ENCODE results near the gene AZIN2. TPM values are rescaled to one million over a fixed set of nuclear protein-coding genes. Genes with fewer than 3 reads are reported as not detected.

Gene AZIN2
- total and polyA plus RNA-seq, 2 donors (not counting 3 experiments of a cell fraction or from before 2014, with no cell fraction given): 0.91 to 1.4 TPM

DNA sequence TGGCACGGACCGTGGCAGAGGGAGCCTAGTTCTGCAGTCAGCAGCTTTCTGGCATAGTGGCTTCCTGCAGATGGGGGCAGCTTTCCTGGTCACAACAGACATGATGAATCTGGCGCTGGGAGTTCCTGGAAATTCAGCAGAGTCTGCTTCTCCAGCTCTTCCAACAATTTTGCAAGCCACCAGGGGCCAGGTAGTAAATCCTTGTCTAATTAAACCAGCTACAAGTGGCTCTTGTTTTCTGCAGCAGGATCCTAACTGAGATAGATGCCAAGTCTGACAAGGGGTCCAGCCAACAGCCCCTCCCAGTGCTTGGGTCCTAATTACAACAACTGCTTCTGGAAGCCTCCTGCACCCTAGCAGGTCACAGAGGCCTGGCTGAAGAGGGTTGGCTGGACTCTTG is 65.0 kb downstream of the AZIN2 start:
- ChIA-PET CTCF (interaction anchor here (0.9 to 1.4 kb wide), 2 partner anchors 19 to 149 kb away, joined by 3 to 4 read pairs; no protein-coding TSS in a partner anchor), POLR2A (no interaction called here)
- DNase-seq (ENCODE audit: low read depth, low spot score) (no peak), FAIRE-seq (no peak)
- Histone ChIP-seq H3K36me3 (ENCODE audit: control insufficient read depth in 2 of 2, extremely low read depth in 1 of 2, insufficient read depth in 2 of 2, low read length in 2 of 2) (peaks cover 0 to 35% of the 10 kb centered on the region in 2 experiments), H3K4me1 (ENCODE audit: control insufficient read depth, extremely low read depth, insufficient read depth, low read length) (no peaks in the 10 kb centered on the region), H2AFZ (ENCODE audit: low read depth, low read length) (no peak overlapping the region), H4K20me1 (replicated peaks; ENCODE audit: control insufficient read depth, extremely low read depth, insufficient read depth, low read length) (no peaks in the 10 kb centered on the region), H3K27ac (ENCODE audit: insufficient read depth, low read depth, low read length) (no peak overlapping the region), H3K9ac (replicated peaks; ENCODE audit: extremely low read depth, insufficient read depth, low read length) (no peak overlapping the region), H3K4me3 (replicated peaks in 1 of 3; ENCODE audit: insufficient read depth in 1 of 3, low read depth in 1 of 3, low read length in 3 of 3) (no peak overlapping the region), H3K27me3 (ENCODE audit: control insufficient read depth in 2 of 2, insufficient read depth in 2 of 2, low read length in 2 of 2) (no peaks in the 10 kb centered on the region), H3K4me2 (ENCODE audit: insufficient read depth, low read length) (no peak overlapping the region), H3K9me3 (replicated peaks; ENCODE audit: control insufficient read depth, insufficient read depth, low read length) (no peaks in the 10 kb centered on the region), H3K9me1 (replicated peaks; ENCODE audit: control insufficient read depth, extremely low read depth, insufficient read depth, low read length) (no peaks in the 10 kb centered on the region), H3K79me2 (ENCODE audit: control insufficient read depth, insufficient read depth, low read length) (no peaks in the 10 kb centered on the region)
- TF ChIP-seq POLR2A (IDR thresholded peaks at IDR 0.05; ENCODE audit: low read depth, low read length): no peak
- no peak for TF ChIP-seq POLR2AphosphoS5 (IDR thresholded peaks at IDR 0.05; ENCODE audit: insufficient read depth, low read depth, low read length)
- TF ChIP-seq, protein P1, sequence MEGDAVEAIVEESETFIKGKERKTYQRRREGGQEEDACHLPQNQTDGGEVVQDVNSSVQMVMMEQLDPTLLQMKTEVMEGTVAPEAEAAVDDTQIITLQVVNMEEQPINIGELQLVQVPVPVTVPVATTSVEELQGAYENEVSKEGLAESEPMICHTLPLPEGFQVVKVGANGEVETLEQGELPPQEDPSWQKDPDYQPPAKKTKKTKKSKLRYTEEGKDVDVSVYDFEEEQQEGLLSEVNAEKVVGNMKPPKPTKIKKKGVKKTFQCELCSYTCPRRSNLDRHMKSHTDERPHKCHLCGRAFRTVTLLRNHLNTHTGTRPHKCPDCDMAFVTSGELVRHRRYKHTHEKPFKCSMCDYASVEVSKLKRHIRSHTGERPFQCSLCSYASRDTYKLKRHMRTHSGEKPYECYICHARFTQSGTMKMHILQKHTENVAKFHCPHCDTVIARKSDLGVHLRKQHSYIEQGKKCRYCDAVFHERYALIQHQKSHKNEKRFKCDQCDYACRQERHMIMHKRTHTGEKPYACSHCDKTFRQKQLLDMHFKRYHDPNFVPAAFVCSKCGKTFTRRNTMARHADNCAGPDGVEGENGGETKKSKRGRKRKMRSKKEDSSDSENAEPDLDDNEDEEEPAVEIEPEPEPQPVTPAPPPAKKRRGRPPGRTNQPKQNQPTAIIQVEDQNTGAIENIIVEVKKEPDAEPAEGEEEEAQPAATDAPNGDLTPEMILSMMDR (IDR thresholded peaks at IDR 0.05; ENCODE audit: extremely low read depth in 1 of 2, insufficient read depth in 1 of 2, low read depth in 1 of 2, low read length in 2 of 2): no peak
- intact Hi-C loops (cut with micrococcal nuclease) (no loop called here), dilution Hi-C loops (cut with MboI; ENCODE audit: extremely low pct_ligation_motif_present, low sequenced_read_pairs) (no loop called here)
- no TSS peak for BruUV-seq (replicated peaks)

DNA sequence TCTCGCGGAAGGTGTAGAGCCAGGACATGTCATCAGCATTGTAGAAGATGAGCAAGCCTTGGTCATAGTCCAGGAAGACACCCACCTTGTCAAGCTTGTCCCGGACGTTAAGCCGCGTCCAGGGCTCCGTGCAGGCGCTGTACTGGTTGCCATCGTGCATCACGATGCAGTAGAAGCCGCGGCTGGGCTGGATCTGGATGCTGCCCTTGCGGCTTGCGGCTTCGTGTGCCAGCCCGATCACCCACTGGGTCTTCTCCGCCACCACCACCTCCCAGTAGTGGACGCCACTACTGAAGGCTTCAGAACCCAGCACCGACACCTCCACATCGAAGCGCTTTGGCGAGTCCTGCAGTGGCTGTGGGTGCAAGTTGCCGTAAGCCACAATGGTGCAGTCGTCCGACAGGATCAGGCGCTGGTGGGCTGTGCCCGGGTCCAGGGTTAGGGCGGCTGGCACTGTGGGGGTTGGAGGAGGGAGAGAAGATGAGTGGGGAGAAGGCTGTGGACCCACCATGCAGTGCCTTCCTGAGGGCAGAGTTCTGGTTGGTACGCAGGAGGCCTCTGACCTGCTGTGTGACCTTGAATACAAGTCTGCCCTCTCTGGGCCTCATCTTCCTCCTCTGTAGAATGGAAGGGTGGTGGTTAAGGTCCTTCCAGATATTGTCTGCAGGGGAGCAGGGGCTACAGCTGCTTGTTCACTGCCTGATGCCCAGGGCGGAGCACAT is 66.5 kb downstream of the AZIN2 start:
- Histone ChIP-seq H4K20me1 (replicated peaks; ENCODE audit: control insufficient read depth, extremely low read depth, insufficient read depth, low read length) (no peaks in the 10 kb centered on the region), H3K27me3 (ENCODE audit: control insufficient read depth in 2 of 2, insufficient read depth in 2 of 2, low read length in 2 of 2) (no peaks in the 10 kb centered on the region), H3K36me3 (ENCODE audit: control insufficient read depth in 2 of 2, extremely low read depth in 1 of 2, insufficient read depth in 2 of 2, low read length in 2 of 2) (peaks cover 0 to 39% of the 10 kb centered on the region in 2 experiments), H3K4me1 (ENCODE audit: control insufficient read depth, extremely low read depth, insufficient read depth, low read length) (no peaks in the 10 kb centered on the region), H3K4me3 (replicated peaks in 1 of 3; ENCODE audit: insufficient read depth in 1 of 3, low read depth in 1 of 3, low read length in 3 of 3) (no peak overlapping the region), H3K9me3 (replicated peaks; ENCODE audit: control insufficient read depth, insufficient read depth, low read length) (no peaks in the 10 kb centered on the region), H3K27ac (ENCODE audit: insufficient read depth, low read depth, low read length) (no peak overlapping the region), H3K9me1 (replicated peaks; ENCODE audit: control insufficient read depth, extremely low read depth, insufficient read depth, low read length) (no peaks in the 10 kb centered on the region), H2AFZ (ENCODE audit: low read depth, low read length) (no peak overlapping the region), H3K9ac (replicated peaks; ENCODE audit: extremely low read depth, insufficient read depth, low read length) (no peak overlapping the region), H3K4me2 (ENCODE audit: insufficient read depth, low read length) (no peak overlapping the region), H3K79me2 (ENCODE audit: control insufficient read depth, insufficient read depth, low read length) (no peaks in the 10 kb centered on the region)
- TF ChIP-seq JUN (IDR thresholded peaks at IDR 0.05; ENCODE audit: borderline replicate concordance, insufficient read depth, insufficient read length, low read depth) (no peak), GATA2 (IDR thresholded peaks at IDR 0.05; ENCODE audit: insufficient read depth, insufficient read length, low read depth, low read length) (no peak), POLR2A (IDR thresholded peaks at IDR 0.05; ENCODE audit: low read depth, low read length) (no peak), EZH2 (IDR thresholded peaks at IDR 0.05; ENCODE audit: borderline replicate concordance, low read depth, low read length, severe bottlenecking) (no peak), FOS (IDR thresholded peaks at IDR 0.05; ENCODE audit: borderline replicate concordance, insufficient read depth, low read length) (no peak), MYC (IDR thresholded peaks at IDR 0.05; ENCODE audit: low read depth, low read length) (no peak), POLR2AphosphoS5 (IDR thresholded peaks at IDR 0.05; ENCODE audit: insufficient read depth, low read depth, low read length) (no peak)
- TF ChIP-seq, protein P1 (IDR thresholded peaks at IDR 0.05; ENCODE audit: extremely low read depth in 1 of 2, insufficient read depth in 1 of 2, low read depth in 1 of 2, low read length in 2 of 2): no peak
- TF ChIP-seq, protein P2, sequence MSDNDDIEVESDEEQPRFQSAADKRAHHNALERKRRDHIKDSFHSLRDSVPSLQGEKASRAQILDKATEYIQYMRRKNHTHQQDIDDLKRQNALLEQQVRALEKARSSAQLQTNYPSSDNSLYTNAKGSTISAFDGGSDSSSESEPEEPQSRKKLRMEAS (IDR thresholded peaks at IDR 0.05; ENCODE audit: insufficient read depth, insufficient read length): no peak
- BruUV-seq (replicated peaks): no TSS peak
- dilution Hi-C loops (cut with MboI; ENCODE audit: extremely low pct_ligation_motif_present, low sequenced_read_pairs): no loop called here
- intact Hi-C loops (cut with micrococcal nuclease): no loop called here
- CTCF ChIA-PET: interaction anchor here (1.0 to 1.3 kb wide), 5 partner anchors 10 to 21 kb away, joined by 3 to 5 read pairs (median 3); no protein-coding TSS in a partner anchor
- no peak for FAIRE-seq
- POLR2A ChIA-PET: no interaction called here
- DNase-seq (ENCODE audit: low read depth, low spot score): no peak
